ENCODE measurements around the gene GFOD1. TPM values are rescaled to one million over a fixed set of nuclear protein-coding genes. Genes with fewer than 3 reads are reported as not detected.
"Not testable (repeated sequence)": the region's sequence is repeated elsewhere in the genome, so short reads cannot be mapped to it uniquely, and the experiment has no call there.

Gene GFOD1
- total RNA-seq, 1 donor from 2014 or later = 32.2 TPM

DNA sequence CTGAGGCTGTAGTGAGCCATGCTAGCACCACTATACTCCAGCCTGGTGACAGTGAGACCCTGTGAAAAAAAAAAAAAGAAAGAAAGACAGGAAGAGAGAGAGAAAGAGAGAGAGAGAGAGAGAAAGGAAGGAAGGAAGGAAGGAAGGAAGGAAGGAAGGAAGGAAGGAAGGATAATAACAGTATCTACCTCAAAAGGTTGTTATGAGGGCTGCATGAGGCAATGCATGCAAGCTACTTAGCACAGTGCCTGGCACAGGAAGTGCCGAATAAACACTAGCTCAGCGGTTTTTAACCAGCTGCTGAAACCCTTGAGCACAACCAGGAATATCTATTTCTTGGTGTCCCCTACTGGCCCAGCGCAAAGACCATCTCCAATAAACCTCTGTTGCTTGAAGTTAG, 96.7 kb downstream of the GFOD1 start:
- FAIRE-seq = no peak
- DNase-seq (ENCODE audit: low spot score in 2 of 2) = no peak

- not testable (repeated sequence) for DNase-seq (ENCODE audit: low spot score in 2 of 2); FAIRE-seq
These were observed 98.2 kb downstream of the GFOD1 start for GRCh38 chr6:13389237-13389636.

DNA sequence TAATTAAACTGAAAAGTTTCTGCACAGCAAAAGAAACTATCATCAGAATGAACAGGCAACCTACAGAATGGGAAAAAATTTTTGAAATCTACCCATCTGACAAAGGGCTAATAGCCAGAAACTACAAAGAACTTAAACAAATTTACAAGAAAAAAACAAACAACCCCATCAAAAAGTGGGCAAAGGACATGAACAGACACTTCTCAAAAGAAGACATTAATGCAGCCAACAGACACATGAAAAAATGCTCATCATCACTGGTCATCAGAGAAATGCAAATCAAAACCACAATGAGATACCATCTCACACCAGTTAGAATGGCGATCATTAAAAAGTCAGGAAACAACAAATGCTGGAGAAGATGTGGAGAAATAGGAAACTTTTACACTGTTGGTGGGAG, 98.6 kb downstream of the GFOD1 start:
- not testable (repeated sequence) for FAIRE-seq

GRCh38 chr6:13384966-13385365, 102.4 kb downstream of the GFOD1 start:
- no peak for FAIRE-seq
- DNase-seq (ENCODE audit: low spot score in 2 of 2) = no peak

More for the DNA sequence above, 98.6 kb downstream of the GFOD1 start:
- not testable (repeated sequence) for DNase-seq (ENCODE audit: low spot score in 2 of 2)

DNA sequence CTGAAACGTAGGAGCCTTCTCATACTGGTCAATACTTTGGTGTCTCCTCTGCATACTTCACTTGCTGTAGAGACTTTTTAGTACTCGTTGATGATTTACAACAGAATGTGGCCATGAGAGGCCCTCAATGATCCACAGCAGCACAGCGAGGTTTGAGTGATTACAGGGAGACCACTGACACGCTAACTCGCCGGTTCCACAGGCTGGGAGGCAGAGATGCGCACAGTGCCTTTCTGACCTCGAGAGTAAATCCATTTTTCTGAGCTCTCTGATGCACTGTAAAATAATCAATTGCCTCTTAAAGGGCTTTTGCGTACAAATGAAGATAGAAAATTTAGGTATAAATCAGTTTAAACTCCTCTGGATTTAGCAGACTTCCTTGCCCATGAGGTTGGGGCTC, 102.9 kb downstream of the GFOD1 start:
- DNase-seq (ENCODE audit: low spot score in 2 of 2) = no peak
- no peak for FAIRE-seq

DNA sequence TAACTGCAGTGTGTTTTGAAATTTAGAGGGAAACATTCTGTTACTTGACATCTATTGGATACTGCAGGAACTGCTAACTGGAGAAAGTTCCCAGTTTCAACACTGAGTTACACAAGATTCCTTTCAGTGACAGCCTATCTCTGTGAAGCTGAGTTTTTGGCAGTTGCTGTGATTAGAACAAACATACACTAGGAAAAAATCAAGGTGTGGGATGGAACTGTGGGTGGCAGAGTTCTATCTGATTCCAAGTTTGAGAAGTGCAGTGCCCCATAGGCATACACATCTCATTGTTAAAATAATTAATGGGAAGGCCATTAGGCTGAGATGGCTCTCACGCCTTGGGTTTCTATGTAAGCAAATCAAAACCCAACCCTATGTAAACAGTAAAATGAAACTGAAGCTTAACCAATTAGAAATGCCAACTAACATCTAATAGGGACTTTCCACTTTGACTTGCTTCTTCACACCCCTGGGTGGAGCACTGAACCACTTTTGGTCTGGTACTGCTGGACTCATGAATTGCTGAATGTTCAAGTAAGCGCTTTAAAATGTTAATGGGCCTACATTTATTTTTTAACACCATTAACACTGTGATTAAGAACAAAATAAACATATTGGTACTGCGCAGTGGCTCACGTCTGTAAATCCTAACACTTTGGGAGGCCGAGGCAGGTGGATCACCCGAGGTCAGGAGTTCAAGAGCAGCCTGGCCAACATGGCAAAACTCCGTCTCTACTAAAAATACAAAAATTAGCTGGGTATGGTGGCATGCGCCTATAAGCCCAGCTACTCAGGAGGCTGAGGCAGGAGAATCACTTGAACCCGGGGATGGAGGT, 103.9 kb downstream of the GFOD1 start:
- FAIRE-seq = no peak
- DNase-seq (ENCODE audit: low spot score in 2 of 2) = no peak

- DNase-seq (ENCODE audit: low spot score in 2 of 2) (no peak), FAIRE-seq (no peak)
These were observed 106.6 kb downstream of the GFOD1 start for GRCh38 chr6:13380761-13381160.

- FAIRE-seq (no peak), DNase-seq (ENCODE audit: low spot score in 2 of 2) (no peak)
These were observed 108.5 kb downstream of the GFOD1 start for GRCh38 chr6:13378669-13379590.

DNA sequence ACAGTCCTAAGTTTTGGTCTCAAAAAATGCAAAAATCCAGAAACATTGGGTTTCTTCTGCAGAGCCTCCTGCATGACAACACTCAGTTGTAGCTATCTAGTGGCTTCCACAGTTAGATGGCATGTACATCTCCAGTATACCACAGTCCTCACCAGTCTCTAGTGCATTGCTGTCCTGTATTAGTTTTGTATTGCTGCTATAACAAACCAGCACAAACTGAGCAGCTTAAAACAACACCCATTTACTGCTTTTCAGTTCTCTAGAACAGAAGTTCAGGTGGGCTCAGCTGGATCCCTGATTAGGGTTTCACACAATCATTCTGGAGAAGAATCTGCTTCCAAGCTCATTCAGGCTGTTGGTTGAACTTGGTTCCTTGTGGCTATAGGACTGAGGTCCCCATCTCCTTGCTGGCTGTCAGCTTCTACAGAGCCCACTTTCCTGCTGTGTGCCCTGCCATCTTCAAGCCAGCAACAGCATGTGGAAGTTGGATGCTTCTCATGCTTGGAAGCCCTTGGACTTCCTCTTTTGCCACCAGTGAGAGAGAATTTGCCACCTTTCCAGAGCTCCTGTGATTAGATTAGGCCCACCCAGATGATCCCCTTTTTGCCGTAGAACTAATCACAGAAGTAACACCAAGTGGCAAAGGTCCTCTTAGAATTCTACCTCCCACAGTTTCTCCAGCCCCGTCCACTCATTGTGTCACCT, 110.2 kb downstream of the GFOD1 start:
- FAIRE-seq = no peak
- no peak for DNase-seq (ENCODE audit: low spot score in 2 of 2)

DNA sequence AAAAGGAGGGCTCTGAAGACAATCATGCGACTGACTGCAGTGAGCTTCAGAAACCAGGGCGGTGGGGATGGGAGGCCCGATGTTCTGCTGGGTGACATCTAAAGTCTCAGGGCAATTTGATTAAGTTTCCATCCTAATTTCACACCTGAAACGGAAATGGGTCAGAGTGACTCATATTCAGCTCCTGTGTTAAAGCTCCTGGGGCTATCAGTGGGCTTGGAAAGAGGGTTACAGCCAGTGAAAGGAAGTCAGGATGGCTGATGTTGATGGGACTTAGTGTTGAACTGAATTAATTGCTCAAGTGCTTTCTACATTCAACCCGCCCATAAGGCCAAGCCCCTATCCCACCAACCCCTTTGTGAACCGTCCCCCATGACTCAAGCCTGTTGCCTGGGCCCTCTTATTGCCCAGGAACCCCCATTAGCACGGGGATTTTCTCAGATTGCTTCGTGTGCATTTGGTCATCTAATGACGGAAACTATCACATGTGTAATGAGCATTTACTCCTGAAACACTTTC, 112.0 kb downstream of the GFOD1 start:
- FAIRE-seq (no peak), DNase-seq (ENCODE audit: low spot score in 2 of 2) (no peak)

DNA sequence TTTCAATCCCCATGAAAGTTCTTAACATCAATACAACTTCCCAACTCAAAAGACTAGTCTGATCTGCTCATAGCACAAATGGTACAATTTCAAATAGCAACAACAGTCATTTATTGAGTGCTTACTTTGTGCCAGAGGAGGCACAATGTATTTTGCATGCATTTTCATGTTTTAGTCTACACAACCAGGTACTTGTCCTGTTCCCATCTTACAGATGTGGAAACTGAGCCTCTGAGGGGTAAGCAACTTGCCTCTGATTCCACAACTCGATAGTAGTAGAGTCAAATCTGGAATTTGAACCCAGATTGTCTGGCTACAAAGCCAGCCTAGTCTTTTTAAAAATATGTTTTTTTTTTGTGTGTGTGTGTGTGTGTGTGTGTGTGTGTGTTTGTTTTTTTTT, 113.5 kb downstream of the GFOD1 start:
- DNase-seq (ENCODE audit: low spot score in 2 of 2) = no peak

GRCh38 chr6:13373488-13373886, 113.9 kb downstream of the GFOD1 start:
- DNase-seq (ENCODE audit: low spot score in 2 of 2) (no peak), FAIRE-seq (no peak)

More for the DNA sequence above, 113.5 kb downstream of the GFOD1 start:
- no peak for FAIRE-seq

DNA sequence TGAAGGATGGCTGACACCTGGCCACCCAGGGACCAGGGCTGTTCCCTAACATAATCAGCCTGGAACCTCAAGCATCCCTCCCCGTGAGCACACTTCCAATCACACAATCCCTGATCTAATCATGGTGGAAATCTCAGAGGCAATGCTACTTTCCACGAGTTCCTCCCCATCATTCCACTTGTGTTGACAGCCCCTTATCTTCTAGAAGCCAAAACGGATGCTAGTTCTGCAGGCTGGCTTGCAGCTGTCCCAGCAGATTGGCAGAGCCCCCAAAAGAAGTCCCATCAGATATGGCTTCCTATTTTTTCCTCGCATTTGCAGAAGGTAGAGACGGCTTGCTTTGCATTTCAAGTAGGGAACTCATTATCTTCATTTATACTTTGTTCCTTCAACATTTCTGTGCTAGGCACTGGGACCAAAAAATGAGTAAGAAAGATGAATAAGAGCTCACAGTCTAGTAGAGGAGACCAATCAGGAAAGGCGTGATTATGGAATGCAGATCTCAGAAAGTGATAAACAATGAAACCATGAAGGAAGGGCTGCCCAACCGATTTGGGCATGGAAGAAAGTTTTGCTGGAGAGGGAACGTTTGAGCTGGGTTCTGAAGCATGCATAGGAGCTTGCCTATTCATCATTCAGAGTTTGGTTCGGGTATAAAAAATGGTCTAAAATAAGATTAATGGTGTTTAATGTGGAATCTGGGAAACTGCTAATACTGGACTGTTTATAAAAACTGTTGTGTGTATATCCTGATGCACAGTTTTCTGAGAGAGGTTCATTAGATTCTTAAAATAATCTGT, 114.5 kb downstream of the GFOD1 start:
- no peak for DNase-seq (ENCODE audit: low spot score in 2 of 2)
- no peak for FAIRE-seq

DNA sequence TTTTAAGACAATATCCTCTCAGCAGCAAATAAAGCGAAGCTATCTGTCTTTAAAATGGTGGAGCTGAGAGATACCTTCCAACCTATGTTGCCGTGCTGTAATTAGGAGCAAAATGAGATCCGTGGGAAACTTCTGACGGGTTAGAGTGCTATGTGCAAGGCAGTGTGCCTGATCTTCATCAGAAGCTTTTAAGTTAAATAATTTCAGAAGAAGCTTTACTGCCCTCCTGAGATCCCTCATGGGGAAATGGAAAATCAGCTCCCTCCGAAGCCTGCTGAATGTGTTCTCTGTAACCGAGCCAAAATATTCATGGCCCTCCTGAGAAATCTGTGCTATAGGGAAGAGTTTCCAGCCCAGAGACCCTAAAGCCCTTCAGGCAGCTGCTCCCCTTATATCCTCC, 115.3 kb downstream of the GFOD1 start:
- DNase-seq (ENCODE audit: low spot score in 2 of 2) = no peak
- FAIRE-seq = no peak

DNA sequence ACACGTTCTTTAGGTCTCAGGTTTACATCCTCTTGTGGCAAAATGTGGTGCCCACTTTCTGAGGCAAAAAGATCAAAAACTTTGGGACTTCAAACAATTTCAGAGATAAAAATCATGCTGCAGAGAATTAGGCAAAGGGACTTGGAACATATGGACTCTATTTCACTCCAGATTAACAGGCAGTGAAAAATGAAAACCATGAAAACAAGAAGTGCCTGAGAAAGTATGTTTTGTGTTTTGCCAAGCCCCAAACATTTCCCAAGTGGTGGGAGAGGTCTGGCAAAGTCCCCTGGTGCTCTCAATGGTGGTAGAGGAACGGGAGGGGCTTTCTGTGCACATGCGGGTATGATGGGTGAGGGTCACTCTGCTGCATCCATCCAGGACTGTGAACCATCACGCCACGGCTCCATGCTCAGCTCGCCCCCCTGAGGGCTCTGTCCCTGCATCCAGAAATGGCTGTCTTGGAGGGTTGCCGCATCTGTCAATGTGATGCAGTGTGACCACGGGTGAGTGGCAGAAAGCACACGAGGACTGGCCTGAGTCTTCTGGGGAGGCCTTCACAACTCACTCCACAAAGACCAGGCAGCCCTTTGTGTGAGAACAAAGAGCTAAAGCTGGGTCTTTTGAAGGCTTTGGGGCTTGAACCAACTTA, 115.9 kb downstream of the GFOD1 start:
- DNase-seq (ENCODE audit: low spot score in 2 of 2) (no peak), FAIRE-seq (no peak)

DNA sequence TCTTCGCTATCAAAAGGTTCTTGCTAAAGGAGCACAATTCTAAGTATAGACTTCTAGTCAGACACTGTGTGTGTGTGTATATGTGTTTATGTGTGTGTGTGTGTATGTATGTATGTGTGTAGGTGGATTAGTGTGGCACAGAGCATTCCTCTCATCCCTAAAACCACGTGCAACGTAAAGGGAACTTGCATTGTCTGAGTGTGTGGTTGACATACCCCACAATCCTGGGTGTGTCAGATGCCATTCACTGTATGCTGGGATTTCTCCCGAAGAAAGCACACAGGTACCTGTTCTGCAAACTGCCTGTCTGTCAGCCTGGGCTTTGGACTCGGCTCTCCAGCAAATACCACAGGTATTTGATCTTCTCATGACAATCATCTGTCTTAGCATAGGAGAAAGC, 116.8 kb downstream of the GFOD1 start:
- no peak for DNase-seq (ENCODE audit: low spot score in 2 of 2)
- FAIRE-seq = no peak

DNA sequence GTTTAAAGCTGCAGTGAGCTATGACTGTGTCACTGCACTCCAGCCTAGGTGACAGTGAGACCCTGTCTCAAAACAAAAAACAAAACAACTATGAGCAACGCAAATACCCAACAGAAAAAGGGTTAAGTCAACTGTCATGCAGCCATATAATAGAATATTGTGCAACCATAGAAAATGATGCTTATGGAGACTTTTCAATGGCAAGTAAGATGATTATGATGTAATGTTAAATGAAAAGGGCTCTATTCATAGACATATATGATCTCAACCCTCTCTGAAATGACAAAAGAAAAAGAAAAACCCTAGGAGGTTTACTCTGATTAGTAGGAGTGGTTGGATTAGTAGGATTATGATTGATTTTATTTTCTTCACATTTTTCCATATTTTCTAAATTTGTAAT, 117.8 kb downstream of the GFOD1 start:
- DNase-seq (ENCODE audit: low spot score in 2 of 2) = no peak
- no peak for FAIRE-seq

- DNase-seq (ENCODE audit: low spot score in 2 of 2) (no peak), FAIRE-seq (no peak)
These were observed 118.7 kb downstream of the GFOD1 start for GRCh38 chr6:13368731-13369115.

- FAIRE-seq = no peak
- no peak for DNase-seq (ENCODE audit: low spot score in 2 of 2)
These were observed 119.2 kb downstream of the GFOD1 start for GRCh38 chr6:13368079-13368730.

Data from frontal cortex (tissue), 4 donors.